Measurements from ENCODE around the gene PCDHA5.
"Not testable (repeated sequence)": the region's sequence is repeated elsewhere in the genome, so short reads cannot be mapped to it uniquely, and the experiment has no call there.

The PCDHA5 gene

GRCh38 chr5:140823475-140823874, 2.1 kb downstream of the PCDHA5 start:
- DNase-seq (no peak), ATAC-seq (no peak)

GRCh38 chr5:140827704-140828361, 6.4 kb downstream of the PCDHA5 start, which contains the start of gene PCDHA6:
TSS of gene PCDHA6 (plus strand) at chr5:140827960. CDS start at chr5:140828092, 132 bp downstream.
- no peak for DNase-seq
- no peak for ATAC-seq

DNA sequence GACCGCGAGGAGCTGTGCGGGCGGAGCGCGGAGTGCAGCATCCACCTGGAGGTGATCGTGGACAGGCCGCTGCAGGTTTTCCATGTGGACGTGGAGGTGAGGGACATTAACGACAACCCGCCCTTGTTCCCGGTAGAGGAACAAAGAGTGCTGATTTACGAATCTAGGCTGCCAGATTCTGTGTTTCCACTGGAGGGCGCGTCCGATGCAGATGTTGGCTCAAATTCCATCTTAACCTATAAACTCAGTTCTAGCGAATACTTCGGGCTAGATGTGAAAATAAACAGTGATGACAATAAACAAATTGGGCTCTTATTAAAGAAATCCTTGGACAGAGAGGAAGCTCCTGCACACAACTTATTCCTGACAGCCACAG, 6.9 kb downstream of the PCDHA5 start:
- DNase-seq = no peak
- no peak for ATAC-seq

DNA sequence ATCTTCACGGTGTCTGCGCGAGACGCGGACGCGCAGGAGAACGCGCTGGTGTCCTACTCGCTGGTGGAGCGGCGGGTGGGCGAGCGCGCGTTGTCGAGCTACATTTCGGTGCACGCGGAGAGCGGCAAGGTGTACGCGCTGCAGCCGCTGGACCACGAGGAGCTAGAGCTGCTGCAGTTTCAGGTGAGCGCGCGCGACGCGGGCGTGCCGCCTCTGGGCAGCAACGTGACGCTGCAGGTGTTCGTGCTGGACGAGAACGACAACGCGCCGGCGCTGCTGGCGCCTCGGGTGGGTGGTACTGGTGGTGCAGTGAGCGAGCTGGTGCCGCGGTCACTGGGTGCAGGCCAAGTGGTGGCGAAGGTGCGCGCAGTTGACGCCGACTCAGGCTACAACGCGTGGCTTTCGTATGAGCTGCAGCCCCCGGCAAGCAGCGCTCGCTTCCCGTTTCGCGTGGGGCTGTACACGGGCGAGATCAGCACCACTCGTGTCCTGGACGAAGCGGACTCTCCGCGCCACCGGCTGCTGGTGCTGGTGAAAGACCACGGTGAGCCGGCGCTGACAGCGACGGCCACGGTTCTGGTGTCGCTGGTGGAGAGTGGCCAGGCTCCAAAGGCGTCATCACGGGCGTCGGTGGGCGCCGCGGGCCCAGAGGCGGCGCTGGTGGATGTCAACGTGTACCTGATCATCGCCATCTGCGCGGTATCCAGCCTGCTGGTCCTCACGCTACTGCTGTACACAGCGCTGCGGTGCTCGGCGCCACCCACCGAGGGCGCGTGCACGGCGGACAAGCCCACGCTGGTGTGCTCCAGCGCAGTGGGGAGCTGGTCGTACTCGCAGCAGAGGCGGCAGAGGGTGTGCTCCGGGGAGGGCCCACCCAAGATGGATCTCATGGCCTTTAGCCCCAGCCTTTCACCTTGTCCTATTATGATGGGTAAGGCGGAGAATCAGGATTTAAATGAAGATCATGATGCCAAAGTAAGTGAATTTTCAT, 8.4 kb downstream of the PCDHA5 start:
- ATAC-seq, DNase-seq: not testable (repeated sequence)

GRCh38 chr5:140833993-140834392, 12.6 kb downstream of the PCDHA5 start, which contains the start of gene PCDHA7:
TSS of gene PCDHA7 (plus strand) at chr5:140834269. CDS start at chr5:140834384, 115 bp downstream.
- no peak for DNase-seq
- no peak for ATAC-seq

- not testable (repeated sequence) for DNase-seq, ATAC-seq
These were observed 13.1 kb downstream of the PCDHA5 start for GRCh38 chr5:140834439-140835008.

- DNase-seq (no peak), ATAC-seq (no peak)
These were observed 14.5 kb downstream of the PCDHA5 start for GRCh38 chr5:140835622-140836510.

- ATAC-seq (no peak), DNase-seq (peak; percentile 20)
These were observed 19.9 kb downstream of the PCDHA5 start, which contains the start of gene PCDHA8 for GRCh38 chr5:140840978-140841962. TSS of gene PCDHA8 (plus strand) at chr5:140841187. CDS start at chr5:140841322, 135 bp downstream.

- DNase-seq (no peak), ATAC-seq (no peak)
These were observed 21.7 kb downstream of the PCDHA5 start for GRCh38 chr5:140842798-140843733.

DNA sequence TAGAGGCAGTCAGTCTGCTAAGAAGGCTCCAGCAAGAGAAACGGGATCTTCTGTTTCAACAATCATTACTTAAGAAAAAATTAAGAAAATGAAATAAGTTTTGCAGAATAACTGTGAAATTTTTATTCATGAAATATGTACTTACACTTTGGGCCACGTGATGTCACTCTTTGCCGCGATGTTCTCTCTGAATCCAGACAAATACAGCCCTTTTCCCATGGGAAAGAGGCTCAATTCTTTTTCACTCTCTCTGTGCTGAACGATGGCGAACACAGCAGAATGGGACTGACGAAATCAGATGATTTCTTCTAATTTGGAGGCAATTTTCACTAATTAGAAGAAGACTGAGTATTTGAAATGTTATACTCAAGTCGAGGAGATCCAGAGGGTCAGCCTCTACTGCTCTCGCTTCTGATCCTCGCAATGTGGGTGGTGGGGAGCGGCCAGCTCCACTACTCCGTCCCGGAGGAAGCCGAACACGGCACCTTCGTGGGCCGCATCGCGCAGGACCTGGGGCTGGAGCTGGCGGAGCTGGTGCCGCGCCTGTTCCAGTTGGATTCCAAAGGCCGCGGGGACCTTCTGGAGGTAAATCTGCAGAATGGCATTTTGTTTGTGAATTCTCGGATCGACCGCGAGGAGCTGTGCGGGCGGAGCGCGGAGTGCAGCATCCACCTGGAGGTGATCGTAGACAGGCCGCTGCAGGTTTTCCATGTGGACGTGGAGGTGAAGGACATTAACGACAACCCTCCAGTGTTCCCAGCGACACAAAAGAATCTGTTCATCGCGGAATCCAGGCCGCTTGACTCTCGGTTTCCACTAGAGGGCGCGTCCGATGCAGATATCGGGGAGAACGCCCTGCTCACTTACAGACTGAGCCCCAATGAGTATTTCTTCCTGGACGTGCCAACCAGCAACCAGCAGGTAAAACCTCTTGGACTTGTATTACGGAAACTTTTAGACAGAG, 27.0 kb downstream of the PCDHA5 start, which contains the start of gene PCDHA9:
Gene PCDHA9, plus strand, starts transcription at position 244 of the 964 bp plus-strand sequence. Its CDS starts 114 bp downstream, at position 358.
- not testable (repeated sequence) for DNase-seq, ATAC-seq

DNA sequence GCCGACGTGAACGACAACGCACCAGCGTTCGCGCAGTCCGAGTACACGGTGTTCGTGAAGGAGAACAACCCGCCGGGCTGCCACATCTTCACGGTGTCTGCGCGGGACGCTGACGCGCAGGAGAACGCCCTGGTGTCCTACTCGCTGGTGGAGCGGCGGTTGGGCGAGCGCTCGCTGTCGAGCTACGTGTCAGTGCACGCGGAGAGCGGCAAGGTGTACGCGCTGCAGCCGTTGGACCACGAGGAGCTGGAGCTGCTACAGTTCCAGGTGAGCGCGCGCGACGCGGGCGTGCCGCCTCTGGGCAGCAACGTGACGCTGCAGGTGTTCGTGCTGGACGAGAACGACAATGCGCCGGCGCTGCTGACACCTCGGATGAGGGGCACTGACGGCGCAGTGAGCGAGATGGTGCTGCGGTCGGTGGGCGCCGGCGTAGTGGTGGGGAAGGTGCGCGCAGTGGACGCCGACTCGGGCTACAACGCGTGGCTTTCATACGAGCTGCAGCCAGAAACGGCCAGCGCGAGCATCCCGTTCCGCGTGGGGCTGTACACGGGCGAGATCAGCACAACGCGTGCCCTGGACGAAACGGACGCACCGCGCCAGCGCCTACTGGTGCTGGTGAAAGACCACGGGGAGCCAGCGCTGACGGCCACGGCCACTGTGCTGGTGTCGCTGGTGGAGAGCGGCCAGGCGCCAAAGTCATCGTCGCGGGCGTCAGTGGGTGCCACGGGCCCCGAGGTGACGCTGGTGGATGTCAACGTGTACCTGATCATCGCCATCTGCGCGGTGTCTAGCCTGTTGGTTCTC, 28.6 kb downstream of the PCDHA5 start:
- not testable (repeated sequence) for DNase-seq, ATAC-seq

DNA sequence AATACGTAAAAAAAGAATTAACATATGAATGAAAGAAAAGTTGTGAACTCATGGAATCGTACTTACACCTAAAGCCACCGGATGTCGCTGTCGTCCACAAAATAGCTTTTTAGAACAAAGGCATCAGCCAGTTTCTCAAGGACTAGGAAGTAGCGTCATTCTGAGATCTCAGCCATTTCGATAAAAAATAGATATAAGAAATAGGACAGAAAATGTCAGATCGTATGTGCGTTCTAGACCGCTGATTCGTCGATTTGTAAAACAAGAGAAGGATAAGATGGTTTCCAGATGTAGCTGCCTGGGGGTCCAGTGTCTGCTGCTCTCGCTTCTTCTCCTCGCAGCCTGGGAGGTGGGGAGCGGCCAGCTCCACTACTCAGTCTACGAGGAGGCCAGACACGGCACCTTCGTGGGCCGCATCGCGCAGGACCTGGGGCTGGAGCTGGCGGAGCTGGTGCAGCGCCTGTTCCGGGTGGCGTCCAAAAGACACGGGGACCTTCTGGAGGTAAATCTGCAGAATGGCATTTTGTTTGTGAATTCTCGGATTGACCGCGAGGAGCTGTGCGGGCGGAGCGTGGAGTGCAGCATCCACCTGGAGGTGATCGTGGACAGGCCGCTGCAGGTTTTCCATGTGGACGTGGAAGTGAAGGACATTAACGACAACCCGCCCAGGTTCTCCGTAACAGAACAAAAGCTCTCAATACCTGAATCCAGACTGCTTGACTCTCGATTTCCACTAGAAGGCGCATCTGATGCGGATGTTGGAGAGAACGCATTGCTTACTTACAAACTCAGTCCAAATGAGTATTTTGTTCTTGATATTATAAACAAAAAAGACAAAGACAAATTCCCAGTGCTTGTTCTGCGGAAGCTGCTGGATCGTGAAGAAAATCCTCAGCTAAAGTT, 34.6 kb downstream of the PCDHA5 start, which contains the start of gene PCDHA10:
Gene PCDHA10, plus strand, starts transcription at position 126 of the 903 bp plus-strand sequence. Its CDS starts 152 bp downstream, at position 278.
- ATAC-seq = no peak
- DNase-seq = no peak

GRCh38 chr5:140857177-140857986, 36.0 kb downstream of the PCDHA5 start:
- DNase-seq = no peak
- no peak for ATAC-seq

- ATAC-seq (no peak), DNase-seq (no peak)
These were observed 36.5 kb downstream of the PCDHA5 start for GRCh38 chr5:140857987-140858240.
